Uterus (tissue), 4 donors: ENCODE results near the gene MRPL22. TPM values are rescaled to one million over a fixed set of nuclear protein-coding genes. Genes with fewer than 3 reads are reported as not detected.

Source experiments
- DNase-seq, 2 donors: peaks; one replicate each; pipeline ENCODE4 v3.0.0-alpha.2; 2019 to 2020
- H3K27ac ChIP-seq, 2 donors: fragments of 200-600 bp; sonication (generic); 1 replicate in 1 of 2; 2 replicates in 1 of 2; pipeline ENCODE4 v1.5.1; 2016 to 2018
- H3K27me3 ChIP-seq, 2 donors: fragments of 200-600 bp; sonication (generic); one replicate each; pipeline ENCODE4 v1.5.1; 2018 to 2019; ENCODE audit warnings: control low read depth in 1 of 2
- H3K36me3 ChIP-seq, 2 donors: fragments of 200-600 bp; sonication (generic); one replicate each; pipeline ENCODE4 v1.5.1; 2019; ENCODE audit warnings: control low read depth in 1 of 2
- H3K4me1 ChIP-seq, 2 donors: fragments of 200-600 bp; sonication (generic); one replicate each; pipeline ENCODE4 v1.5.1; 2018 to 2019; ENCODE audit warnings: control low read depth in 1 of 2
- H3K4me3 ChIP-seq, 2 donors: fragments of 200-600 bp; sonication (generic); 1 replicate in 1 of 2; 2 replicates in 1 of 2; pipeline ENCODE4 v1.5.1; 2018 to 2019; ENCODE audit warnings: mild to moderate bottlenecking in 1 of 2
- H3K9me3 ChIP-seq, 2 donors: fragments of 200-600 bp; sonication (generic); one replicate each; pipeline ENCODE4 v1.5.1; 2019; ENCODE audit warnings: control low read depth in 1 of 2
- CTCF ChIP-seq, 4 experiments: fragments of 200-600 bp in 2 of 4; fragments of 450-650 bp in 2 of 4; sonication (generic) in 2 of 4; IDR thresholded peaks; one replicate each; pipeline ENCODE4 v1.5.1; 2016 to 2019; ENCODE audit warnings: antibody characterized with exemption in 4 of 4, mild to moderate bottlenecking in 2 of 4, moderate library complexity in 1 of 4
- POLR2A ChIP-seq, 2 donors: fragments of 450-650 bp; IDR thresholded peaks; one replicate each; pipeline ENCODE4 v1.6.1; 2016; ENCODE audit warnings: antibody characterized with exemption in 2 of 2, mild to moderate bottlenecking in 1 of 2, moderate library complexity in 1 of 2
- intact Hi-C: fragments of 100-400 bp; cut with DNase I; formaldehyde crosslinking; loops from one replicate; pipeline ENCODE4 v1.15.1; 2023; ENCODE audit warnings: low total_unique reads
- total RNA-seq, 4 donors: library from RNA; depleted of rRNA in 3 of 4; stranded (reverse); fragments of >200 nt in 3 of 4; gene quantifications; one replicate each; pipeline versions ENCODE4 v1.1.0 to v1.2.4, GENCODE V29; 2014 to 2023
- donor health status: DM: yes; HTN: yes; CAD: no.

The MRPL22 gene
- total RNA-seq, 4 donors from 2014 or later, result 12.6 to 39.2 (median 22.7) TPM

DNA sequence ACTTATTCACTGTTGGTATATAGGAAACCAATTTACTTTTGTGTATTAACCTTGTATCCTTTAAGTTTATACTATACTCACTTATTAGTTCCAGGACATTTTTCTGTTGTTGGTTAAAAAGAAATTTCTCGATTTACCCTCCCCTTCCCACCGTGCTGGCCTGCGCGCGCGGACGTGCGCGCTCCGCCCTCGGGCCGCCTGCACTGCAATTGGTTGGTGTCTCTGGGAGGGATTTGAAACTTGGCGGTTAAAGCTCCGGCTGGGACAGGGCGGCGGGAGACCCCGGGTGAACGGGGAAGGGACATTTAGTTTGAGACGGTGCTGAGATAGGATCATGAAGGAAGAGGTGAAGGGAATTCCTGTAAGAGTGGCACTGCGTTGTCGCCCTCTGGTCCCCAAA is 72.7 kb downstream of the MRPL22 start, which contains the start of gene KIF4B:
Gene KIF4B (plus strand): TSS at position 230 of the 400 bp plus-strand sequence. CDS start 105 bp downstream, at position 335.
- no peaks in the 10 kb centered on the region for H3K9me3 ChIP-seq

DNA sequence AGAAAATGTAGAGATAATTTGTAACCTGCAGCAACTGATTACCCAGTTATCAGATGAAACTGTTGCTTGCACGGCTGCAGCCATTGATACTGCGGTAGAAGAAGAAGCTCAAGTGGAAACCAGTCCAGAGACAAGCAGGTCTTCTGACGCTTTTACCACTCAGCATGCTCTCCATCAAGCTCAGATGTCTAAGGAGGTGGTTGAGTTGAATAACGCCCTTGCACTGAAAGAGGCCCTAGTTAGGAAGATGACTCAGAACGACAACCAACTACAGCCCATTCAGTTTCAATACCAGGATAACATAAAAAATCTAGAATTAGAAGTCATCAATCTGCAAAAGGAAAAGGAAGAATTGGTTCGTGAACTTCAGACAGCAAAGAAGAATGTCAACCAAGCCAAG is 74.4 kb downstream of the MRPL22 start:
- DNase-seq, result no peak
- intact Hi-C loops, result no loop called here
- no peaks in the 10 kb centered on the region for H3K9me3 ChIP-seq
- no peaks in the 10 kb centered on the region for H3K27me3 ChIP-seq
- no peak overlapping the region for H3K27ac ChIP-seq
- no peak for TF ChIP-seq CTCF (IDR thresholded peaks at IDR 0.05)
- no peaks in the 10 kb centered on the region for H3K36me3 ChIP-seq
- no peaks in the 10 kb centered on the region for H3K4me1 ChIP-seq
- no peak overlapping the region for H3K4me3 ChIP-seq

More for the DNA sequence above, 72.7 kb downstream of the MRPL22 start, which contains the start of gene KIF4B:
- intact Hi-C loops, result no loop called here
- Histone ChIP-seq H3K4me3 (no peak within 1 kb of the TSS), H3K27me3 (no peaks in the 10 kb centered on the region), H3K4me1 (no peaks in the 10 kb centered on the region), H3K27ac (no peak within 1 kb of the TSS), H3K36me3 (no peaks in the 10 kb centered on the region)
- no peak for DNase-seq
- TF ChIP-seq POLR2A (IDR thresholded peaks at IDR 0.05) (no peak), CTCF (IDR thresholded peaks at IDR 0.05) (no peak)

DNA sequence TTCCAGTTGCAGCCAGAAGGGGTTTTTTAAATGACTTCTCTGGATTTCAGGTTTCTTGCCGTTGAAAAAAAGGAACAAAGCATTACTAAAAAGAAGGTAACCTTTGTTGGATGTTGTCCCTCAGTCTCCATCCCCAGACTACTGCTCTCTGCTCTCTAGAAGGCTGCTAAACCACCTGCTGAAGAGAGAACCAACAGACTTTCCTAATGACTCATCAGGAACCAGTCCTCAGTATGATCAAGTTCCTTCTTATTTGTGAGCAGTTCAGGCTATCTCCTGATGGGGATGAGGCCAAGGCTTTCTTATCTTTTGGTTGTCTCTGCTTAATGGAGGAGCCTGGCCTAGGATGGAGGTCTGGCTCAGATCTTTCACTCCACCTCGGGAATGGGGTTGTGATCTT is 76.7 kb downstream of the MRPL22 start:
- Histone ChIP-seq H3K27ac (no peak overlapping the region), H3K4me3 (no peak overlapping the region), H3K9me3 (no peaks in the 10 kb centered on the region), H3K36me3 (no peaks in the 10 kb centered on the region), H3K4me1 (no peaks in the 10 kb centered on the region), H3K27me3 (no peaks in the 10 kb centered on the region)
- intact Hi-C loops, result no loop called here
- TF ChIP-seq POLR2A (IDR thresholded peaks at IDR 0.05) (no peak), CTCF (IDR thresholded peaks at IDR 0.05) (no peak)
- DNase-seq, result no peak

Other genes with a start within 250 kb of the MRPL22 start
- gene LARP1, start 185.7 kb upstream of the MRPL22 start, total RNA-seq, result 100 to 1,000 TPM in 1 of 4 donors, 10 to 100 TPM in 3; 33.3 to 202 (median 47.1) TPM
- gene FAXDC2, start 90.5 kb upstream of the MRPL22 start, total RNA-seq, result 100 to 1,000 TPM in 1 of 4 donors, 10 to 100 TPM in 3; 25.8 to 126 (median 29.1) TPM
- 10 to 100 TPM; 32.0 to 96.2 (median 54.2) TPM for gene CNOT8, start 82.4 kb upstream of the MRPL22 start, total RNA-seq
- gene GEMIN5, start 2.9 kb upstream of the MRPL22 start, total RNA-seq, result 10 to 100 TPM in 3 of 4 donors, 1 to 10 TPM in 1; 10.0 to 26.5 (median 19.3) TPM
- gene KIF4B, start 72.7 kb downstream of the MRPL22 start, total RNA-seq, result under 1 TPM in 1 of 4 donors, not detected in 3; 0.07 TPM